ENCODE results near the gene NME2. TPM values are rescaled to one million over a fixed set of nuclear protein-coding genes. Genes with fewer than 3 reads are reported as not detected.

The NME2 gene
- total and polyA plus RNA-seq, 4 donors = 170 to 310 (median 192) TPM

- 95% methylated on average over 5 of the region's 5 CpGs for WGBS
- no peaks in the 10 kb centered on the region for H3K9me3 ChIP-seq (ENCODE audit: control insufficient read depth in 4 of 4, low read length in 3 of 4)
- no peak overlapping the region for H3K4me3 ChIP-seq (ENCODE audit: low read depth in 1 of 3, low read length in 3 of 3)
- H3K4me1 ChIP-seq (ENCODE audit: control insufficient read depth in 4 of 4, insufficient read depth in 4 of 4, low read length in 3 of 4) = no peaks in the 10 kb centered on the region
- peaks cover 0 to 22% (median 11%) of the 10 kb centered on the region in 4 donors for H3K36me3 ChIP-seq (ENCODE audit: control insufficient read depth in 4 of 4, insufficient read depth in 3 of 4, low read depth in 1 of 4, low read length in 3 of 4)
- H3K9ac ChIP-seq (ENCODE audit: low read depth in 1 of 2, low read length in 2 of 2) = no peak overlapping the region
- no peak for TF ChIP-seq HNF4A (conservative IDR thresholded peaks at IDR 0.05)
- no peak for TF ChIP-seq ATF3 (IDR thresholded peaks at IDR 0.05)
- no peak for TF ChIP-seq EGR1 (IDR thresholded peaks at IDR 0.05; ENCODE audit: low read depth in 2 of 2)
- no peak for TF ChIP-seq ZBTB33 (IDR thresholded peaks at IDR 0.05)
- TF ChIP-seq SP1 (IDR thresholded peaks at IDR 0.05) = no peak
- no peak for TF ChIP-seq TAF1 (conservative IDR thresholded peaks at IDR 0.05)
- TF ChIP-seq RAD21 (IDR thresholded peaks at IDR 0.05) = no peak
- TF ChIP-seq CTCF (IDR thresholded peaks at IDR 0.05; ENCODE audit: low read depth, low read length, missing input control) = no peak
- TF ChIP-seq FOXA1 (IDR thresholded peaks at IDR 0.05) = no peak
- H3K27ac ChIP-seq (ENCODE audit: low read depth in 1 of 2, low read length in 2 of 2) = no peak overlapping the region
- DNase-seq (ENCODE audit: low spot score) = no peak
- H3K27me3 ChIP-seq (ENCODE audit: control insufficient read depth in 4 of 4, insufficient read depth in 4 of 4, low read length in 3 of 4) = no peaks in the 10 kb centered on the region
Measured at GRCh38 chr17:51180486-51180885, 14.3 kb downstream of the NME2 start.

GRCh38 chr17:51184124-51184523 is 17.9 kb downstream of the NME2 start:
- TF ChIP-seq ZBTB33 (IDR thresholded peaks at IDR 0.05) (no peak), TAF1 (conservative IDR thresholded peaks at IDR 0.05) (no peak), SP1 (IDR thresholded peaks at IDR 0.05) (no peak), YY1 (IDR thresholded peaks at IDR 0.05) (no peak), FOXA1 (IDR thresholded peaks at IDR 0.05) (no peak)
- no peak for DNase-seq (ENCODE audit: low spot score)
- H3K36me3 ChIP-seq (ENCODE audit: control insufficient read depth in 4 of 4, insufficient read depth in 3 of 4, low read depth in 1 of 4, low read length in 3 of 4) = peaks cover 0 to 27% (median 13%) of the 10 kb centered on the region in 4 donors

GRCh38 chr17:51185763-51186332 is 19.6 kb downstream of the NME2 start:
- DNase-seq (ENCODE audit: low spot score) = no peak
- no peak overlapping the region for H3K9ac ChIP-seq (ENCODE audit: low read depth in 1 of 2, low read length in 2 of 2)
- H3K4me3 ChIP-seq (ENCODE audit: low read depth in 1 of 3, low read length in 3 of 3) = no peak overlapping the region
- WGBS = 96% methylated on average over 8 of the region's 8 CpGs
- H3K27me3 ChIP-seq (ENCODE audit: control insufficient read depth in 4 of 4, insufficient read depth in 4 of 4, low read length in 3 of 4) = no peaks in the 10 kb centered on the region
- peaks cover 0 to 1% (median 0%) of the 10 kb centered on the region in 4 donors for H3K4me1 ChIP-seq (ENCODE audit: control insufficient read depth in 4 of 4, insufficient read depth in 4 of 4, low read length in 3 of 4)
- H3K27ac ChIP-seq (ENCODE audit: low read depth in 1 of 2, low read length in 2 of 2) = no peak overlapping the region
- no peaks in the 10 kb centered on the region for H3K9me3 ChIP-seq (ENCODE audit: control insufficient read depth in 4 of 4, low read length in 3 of 4)
- H3K36me3 ChIP-seq (ENCODE audit: control insufficient read depth in 4 of 4, insufficient read depth in 3 of 4, low read depth in 1 of 4, low read length in 3 of 4) = peaks cover 2 to 28% (median 13%) of the 10 kb centered on the region in 4 donors
- no peak for TF ChIP-seq ZBTB33 (IDR thresholded peaks at IDR 0.05)
- TF ChIP-seq, protein P1, sequence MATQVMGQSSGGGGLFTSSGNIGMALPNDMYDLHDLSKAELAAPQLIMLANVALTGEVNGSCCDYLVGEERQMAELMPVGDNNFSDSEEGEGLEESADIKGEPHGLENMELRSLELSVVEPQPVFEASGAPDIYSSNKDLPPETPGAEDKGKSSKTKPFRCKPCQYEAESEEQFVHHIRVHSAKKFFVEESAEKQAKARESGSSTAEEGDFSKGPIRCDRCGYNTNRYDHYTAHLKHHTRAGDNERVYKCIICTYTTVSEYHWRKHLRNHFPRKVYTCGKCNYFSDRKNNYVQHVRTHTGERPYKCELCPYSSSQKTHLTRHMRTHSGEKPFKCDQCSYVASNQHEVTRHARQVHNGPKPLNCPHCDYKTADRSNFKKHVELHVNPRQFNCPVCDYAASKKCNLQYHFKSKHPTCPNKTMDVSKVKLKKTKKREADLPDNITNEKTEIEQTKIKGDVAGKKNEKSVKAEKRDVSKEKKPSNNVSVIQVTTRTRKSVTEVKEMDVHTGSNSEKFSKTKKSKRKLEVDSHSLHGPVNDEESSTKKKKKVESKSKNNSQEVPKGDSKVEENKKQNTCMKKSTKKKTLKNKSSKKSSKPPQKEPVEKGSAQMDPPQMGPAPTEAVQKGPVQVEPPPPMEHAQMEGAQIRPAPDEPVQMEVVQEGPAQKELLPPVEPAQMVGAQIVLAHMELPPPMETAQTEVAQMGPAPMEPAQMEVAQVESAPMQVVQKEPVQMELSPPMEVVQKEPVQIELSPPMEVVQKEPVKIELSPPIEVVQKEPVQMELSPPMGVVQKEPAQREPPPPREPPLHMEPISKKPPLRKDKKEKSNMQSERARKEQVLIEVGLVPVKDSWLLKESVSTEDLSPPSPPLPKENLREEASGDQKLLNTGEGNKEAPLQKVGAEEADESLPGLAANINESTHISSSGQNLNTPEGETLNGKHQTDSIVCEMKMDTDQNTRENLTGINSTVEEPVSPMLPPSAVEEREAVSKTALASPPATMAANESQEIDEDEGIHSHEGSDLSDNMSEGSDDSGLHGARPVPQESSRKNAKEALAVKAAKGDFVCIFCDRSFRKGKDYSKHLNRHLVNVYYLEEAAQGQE (IDR thresholded peaks at IDR 0.05) = no peak
- no peak for TF ChIP-seq FOXA1 (IDR thresholded peaks at IDR 0.05)

More at GRCh38 chr17:51184124-51184523, 17.9 kb downstream of the NME2 start:
- H3K4me1 ChIP-seq (ENCODE audit: control insufficient read depth in 4 of 4, insufficient read depth in 4 of 4, low read length in 3 of 4) = no peaks in the 10 kb centered on the region
- WGBS = 86% methylated on average over 1 of the region's 1 CpG
- H3K9me3 ChIP-seq (ENCODE audit: control insufficient read depth in 4 of 4, low read length in 3 of 4) = no peaks in the 10 kb centered on the region
- H3K9ac ChIP-seq (ENCODE audit: low read depth in 1 of 2, low read length in 2 of 2) = no peak overlapping the region
- H3K27me3 ChIP-seq (ENCODE audit: control insufficient read depth in 4 of 4, insufficient read depth in 4 of 4, low read length in 3 of 4) = no peaks in the 10 kb centered on the region
- no peak overlapping the region for H3K27ac ChIP-seq (ENCODE audit: low read depth in 1 of 2, low read length in 2 of 2)
- H3K4me3 ChIP-seq (ENCODE audit: low read depth in 1 of 3, low read length in 3 of 3) = no peak overlapping the region
